IMR-90 (cell line): ENCODE data around the gene GRIA4. TPM values are rescaled to one million over a fixed set of nuclear protein-coding genes. Genes with fewer than 3 reads are reported as not detected.

Source experiments
- ATAC-seq: fragments of 200-7000 bp; cut with Tn5 transposase; 2 replicates; pipeline ENCODE4 v1.9.1; 2020; ENCODE audit warnings: low read depth, mild to moderate bottlenecking, moderate library complexity
- BruUV-seq: library from RNA; stranded (reverse); fragments of 400-500 nt; replicated peaks from 2 replicates; lab custom pipeline; 2021; lab: Mats Ljungman, UMichigan
- CTCF ChIA-PET: fragments of 300-600 bp; formaldehyde crosslinking; extraction: SDS; loops from one replicate; lab custom pipeline; 2021; ENCODE audit warnings: antibody characterized with exemption; lab: Yijun Ruan, JAX
- POLR2A ChIA-PET: fragments of 300-600 bp; sonication (Branson Sonifier 250); formaldehyde crosslinking; loops from one replicate; lab custom pipeline; 2022; ENCODE audit warnings: antibody characterized with exemption; ENCODE audit not compliant: unreplicated experiment; lab: Charles Lee
- DNase-seq: peaks from one replicate; pipeline ENCODE4 v3.0.0; 2013
- H2AFZ ChIP-seq: replicated peaks from 2 replicates; pipeline ENCODE3; 2013; ENCODE audit warnings: low read length, mild to moderate bottlenecking; ENCODE audit not compliant: poor library complexity
- H2AK5ac ChIP-seq: 2 replicates; pipeline ENCODE4 v1.6.1; 2013; ENCODE audit warnings: low read depth, low read length, inconsistent platforms
- H2AK9ac ChIP-seq: replicated peaks from 2 replicates; pipeline ENCODE3; 2013; ENCODE audit warnings: mild to moderate bottlenecking, low read depth, low read length, moderate library complexity; ENCODE audit not compliant: poor library complexity
- H2BK120ac ChIP-seq: 2 replicates; pipeline ENCODE4 v1.6.1; 2013; ENCODE audit warnings: low read depth, low read length, inconsistent platforms
- H2BK15ac ChIP-seq: 3 replicates; pipeline ENCODE4 v1.6.1; 2013; ENCODE audit warnings: low read depth, low read length, inconsistent platforms
- H2BK20ac ChIP-seq: 2 replicates; pipeline ENCODE4 v1.6.1; 2013; ENCODE audit warnings: low read depth, mild to moderate bottlenecking, inconsistent platforms, low read length, moderate library complexity
- H2BK5ac ChIP-seq: 2 replicates; pipeline ENCODE4 v1.6.1; 2013; ENCODE audit warnings: mild to moderate bottlenecking, low read depth, low read length, inconsistent platforms; ENCODE audit not compliant: poor library complexity, severe bottlenecking
- H3K14ac ChIP-seq: replicated peaks from 2 replicates; pipeline ENCODE4 v1.6.1; 2013; ENCODE audit warnings: low read depth, low read length, inconsistent platforms
- H3K18ac ChIP-seq: 2 replicates; pipeline ENCODE4 v1.6.1; 2013; ENCODE audit warnings: low read depth, low read length, control low read depth
- H3K23ac ChIP-seq: 2 replicates; pipeline ENCODE4 v1.6.1; 2013; ENCODE audit warnings: low read depth, low read length, inconsistent platforms
- H3K27ac ChIP-seq: 2 replicates; pipeline ENCODE4 v1.5.1; 2013; ENCODE audit warnings: mild to moderate bottlenecking, control low read depth, low read length; ENCODE audit not compliant: insufficient read depth
- H3K27me3 ChIP-seq: 2 replicates; pipeline ENCODE4 v1.6.1; 2013; ENCODE audit warnings: low read length; ENCODE audit not compliant: control insufficient read depth, insufficient read depth
- H3K36me3 ChIP-seq: 2 replicates; pipeline ENCODE4 v1.6.1; 2013; ENCODE audit warnings: low read length, mixed read lengths; ENCODE audit not compliant: control insufficient read depth, insufficient read depth
- H3K4ac ChIP-seq: 2 replicates; pipeline ENCODE4 v1.6.1; 2013; ENCODE audit warnings: low read depth, low read length, inconsistent platforms
- H3K4me1 ChIP-seq: 2 replicates; pipeline ENCODE4 v1.6.1; 2013; ENCODE audit warnings: low read length, mixed read lengths; ENCODE audit not compliant: control insufficient read depth, insufficient read depth
- H3K4me2 ChIP-seq: 2 replicates; pipeline ENCODE4 v1.6.1; 2013; ENCODE audit warnings: low read depth, mild to moderate bottlenecking, control low read depth, low read length, moderate library complexity
- H3K4me3 ChIP-seq: 2 replicates; pipeline ENCODE4 v1.5.1; 2013; ENCODE audit warnings: low read depth, mild to moderate bottlenecking, control low read depth, low read length, moderate library complexity; ENCODE audit not compliant: insufficient read depth
- H3K56ac ChIP-seq: 2 replicates; pipeline ENCODE4 v1.6.1; 2013; ENCODE audit warnings: low read length, inconsistent platforms; ENCODE audit not compliant: insufficient read depth; ENCODE audit errors: extremely low read depth
- H3K79me1 ChIP-seq, 2 experiments: 2 replicates each; pipeline ENCODE4 v1.6.1; 2013; ENCODE audit warnings: low read length in 2 of 2, inconsistent platforms in 1 of 2, low read depth in 1 of 2
- H3K9ac ChIP-seq: 2 replicates; pipeline ENCODE4 v1.6.1; 2013; ENCODE audit warnings: low read depth, low read length, control low read depth
- H3K9me1 ChIP-seq: 2 replicates; pipeline ENCODE4 v1.6.1; 2013; ENCODE audit warnings: low read length, inconsistent platforms; ENCODE audit not compliant: insufficient read depth
- H3K9me3 ChIP-seq: 2 replicates; pipeline ENCODE4 v1.6.1; 2013; ENCODE audit warnings: low read length; ENCODE audit not compliant: control insufficient read depth, insufficient read depth
- H4K20me1 ChIP-seq: 2 replicates; pipeline ENCODE4 v1.6.1; 2013; ENCODE audit warnings: low read length, inconsistent platforms; ENCODE audit not compliant: insufficient read depth
- H4K5ac ChIP-seq: 2 replicates; pipeline ENCODE4 v1.6.1; 2013; ENCODE audit warnings: mild to moderate bottlenecking, low read depth, low read length, control low read depth
- H4K8ac ChIP-seq, 2 experiments: 2 replicates each; pipeline ENCODE4 v1.6.1; 2013; ENCODE audit warnings: low read depth in 2 of 2, low read length in 2 of 2, control low read depth in 1 of 2, inconsistent platforms in 1 of 2
- H4K91ac ChIP-seq: 2 replicates; pipeline ENCODE4 v1.6.1; 2013; ENCODE audit warnings: low read depth, low read length, inconsistent platforms; ENCODE audit not compliant: insufficient read depth
- ELK1 ChIP-seq: fragments of 150-350 bp; IDR thresholded peaks from 2 replicates; pipeline ENCODE4 v1.6.1; 2016; ENCODE audit warnings: low read depth, mild to moderate bottlenecking, low read length, moderate library complexity, borderline replicate concordance
- FOS ChIP-seq: fragments of 150-350 bp; IDR thresholded peaks from 2 replicates; pipeline ENCODE4 v1.6.1; 2016; ENCODE audit warnings: low read depth, low read length
- MXI1 ChIP-seq: IDR thresholded peaks from 2 replicates; pipeline ENCODE4 v1.6.1; 2012; ENCODE audit warnings: low read depth, mild to moderate bottlenecking, low read length, moderate library complexity, borderline replicate concordance
- NFE2L2 ChIP-seq: fragments of 150-350 bp; IDR thresholded peaks from 2 replicates; pipeline ENCODE4 v1.6.1; 2016; ENCODE audit warnings: low read depth, mild to moderate bottlenecking, low read length
- POLR2A ChIP-seq: IDR thresholded peaks from 2 replicates; pipeline ENCODE4 v1.6.1; 2012; ENCODE audit warnings: mild to moderate bottlenecking, low read depth, low read length
- SMC3 ChIP-seq: fragments of 150-350 bp; IDR thresholded peaks from 2 replicates; pipeline ENCODE4 v1.6.1; 2016; ENCODE audit warnings: low read depth, mild to moderate bottlenecking, antibody characterized with exemption, low read length, moderate library complexity
- WGBS, 2 experiments: methylation state at CpG; one replicate each; pipeline versions ENCODE4 v1.1.5 to v1.1.7; 2013; ENCODE audit warnings: missing lambda C conversion rate in 2 of 2; ENCODE audit not compliant: insufficient read length in 1 of 2; ENCODE audit errors: extremely low coverage in 2 of 2; 5-methylcytosine and 5-hydroxymethylcytosine counted together
- dilution Hi-C: fragments of 300-500 bp; cut with HindIII; formaldehyde crosslinking; loops from one replicate; pipeline ENCODE4 v1.14.3; 2018; ENCODE audit warnings: low sequenced_read_pairs; ENCODE audit not compliant: unreplicated experiment
- in situ Hi-C: fragments of 300-500 bp; cut with MboI; formaldehyde crosslinking; loops from 3 replicates; pipeline ENCODE4 v1.14.3; 2019; ENCODE audit warnings: low sequenced_read_pairs, inconsistent platforms, mixed read lengths
- intact Hi-C: fragments of 100-400 bp; cut with micrococcal nuclease; formaldehyde crosslinking; loops from 2 replicates; pipeline ENCODE4 v1.10.0; 2022
- polyA plus RNA-seq, 3 experiments: library from polyadenylated mRNA; depleted of rRNA; stranded (reverse); fragments of >200 nt; gene quantifications; 2 replicates each; pipeline ENCODE4 v1.2.3, GENCODE V29; 2012; ENCODE audit warnings: low replicate concordance in 1 of 3
- total RNA-seq: library from RNA; depleted of rRNA; stranded (reverse); fragments of >200 nt; gene quantifications from 2 replicates; pipeline ENCODE4 v1.2.3, GENCODE V29; 2012

GRIA4 gene
- total and polyA plus RNA-seq, 2 of the 4 experiments (the other 2 are of a cell fraction): 0.36 to 1.0 TPM

DNA sequence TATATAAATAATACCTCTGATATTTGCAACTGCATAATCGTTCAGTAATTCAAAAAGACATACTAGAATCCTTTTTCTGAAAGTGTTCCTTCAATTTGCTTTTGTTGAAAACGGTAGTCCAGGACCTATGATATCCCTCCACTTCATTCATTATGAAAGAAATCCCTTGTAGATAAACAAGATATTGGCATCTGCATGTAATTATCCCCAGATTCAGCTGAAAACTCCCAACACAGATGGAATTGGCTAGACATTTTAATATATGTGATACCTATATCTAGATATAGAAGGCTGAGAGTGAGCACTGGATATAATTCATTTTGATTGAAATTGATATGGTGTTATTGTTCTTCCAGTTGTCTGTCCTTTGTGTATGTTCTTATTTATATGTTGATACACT is 302.8 kb downstream of the GRIA4 start:
- Histone ChIP-seq H3K9ac (no peak overlapping the region), H3K36me3 (no peaks in the 10 kb centered on the region), H3K14ac (no peak overlapping the region), H2BK5ac (no peak overlapping the region), H3K9me1 (0 out of 2 replicates have a peak, but pooled peaks cover 3% of the 10 kb centered on the region), H4K20me1 (no peaks in the 10 kb centered on the region), H2AFZ (no peak overlapping the region), H3K9me3 (no peaks in the 10 kb centered on the region), H3K18ac (no peak overlapping the region), H3K23ac (no peak overlapping the region), H3K4me3 (no peak overlapping the region), H3K79me1 (no peaks in the 10 kb centered on the region), H4K91ac (no peak overlapping the region), H4K5ac (no peak overlapping the region), H3K4ac (no peak overlapping the region), H2BK15ac (no peak overlapping the region), H2BK120ac (no peak overlapping the region), H4K8ac (no peak overlapping the region), H3K56ac (no peak overlapping the region), H3K4me1 (peaks cover 2% of the 10 kb centered on the region), H3K27me3 (no peaks in the 10 kb centered on the region), H2AK5ac (no peak overlapping the region), H3K4me2 (no peak overlapping the region), H2AK9ac (no peak overlapping the region), H2BK20ac (no peak overlapping the region), H3K27ac (no peak overlapping the region)
- BruUV-seq: no TSS peak
- ChIA-PET CTCF (no interaction called here), POLR2A (no interaction called here)
- ATAC-seq (no peak), DNase-seq (no peak)
- WGBS, 2 experiments: no CpG with 5 or more reads among the region's 2 CpGs
- TF ChIP-seq FOS (no peak), NFE2L2 (no peak), POLR2A (no peak), MXI1 (no peak), ELK1 (no peak), SMC3 (no peak)
- in situ Hi-C loops: no loop called here
- dilution Hi-C loops: no loop called here
- intact Hi-C loops: loop anchor here (5.0 kb wide), 1 partner anchor 105 kb away; no protein-coding TSS in a partner anchor
